Measurements from ENCODE around the gene NAB1.

NAB1 gene

GRCh38 chr2:190627448-190628412 lies 21.2 kb upstream of the NAB1 start:
- Histone ChIP-seq H3K36me3 (ENCODE audit: control insufficient read depth in 2 of 2, insufficient read depth in 1 of 2, low read length in 2 of 2) (no peaks in the 10 kb centered on the region), H3K4me3 (ENCODE audit: low read depth, low read length) (0 out of 2 replicates have a peak overlapping the region, but pooled peaks have one; percentile 9), H3K9me3 (ENCODE audit: control insufficient read depth, insufficient read depth, low read depth, low read length) (no peaks in the 10 kb centered on the region), H3K27ac (ENCODE audit: extremely low read depth, low read depth, low read length) (no peak overlapping the region), H3K4me1 (ENCODE audit: control insufficient read depth, insufficient read depth, low read length) (no peaks in the 10 kb centered on the region)
- POLR2A ChIA-PET, result no interaction called here
- CTCF ChIA-PET, result interaction anchor here (0.6 kb wide), 1 partner anchor 521 kb away, joined by 4 read pairs; no protein-coding TSS in a partner anchor
- TF ChIP-seq ZNF701 (tag by site-specific recombination; IDR thresholded peaks at IDR 0.05) (no peak), ZBTB20 (tag by site-specific recombination; IDR thresholded peaks at IDR 0.05) (no peak), ZNF114 (tag by site-specific recombination; IDR thresholded peaks at IDR 0.05) (no peak), SCRT2 (tag by site-specific recombination; IDR thresholded peaks at IDR 0.05) (peak; percentile 41; the same call in 1 of the 2 replicates), ZIC2 (tag by site-specific recombination; IDR thresholded peaks at IDR 0.05) (peak; percentile 31; the same call in 1 of the 2 replicates), ZNF24 (tag by site-specific recombination; IDR thresholded peaks at IDR 0.05) (no peak), GLI4 (tag by site-specific recombination; IDR thresholded peaks at IDR 0.05) (no peak), ZNF544 (tag by site-specific recombination; IDR thresholded peaks at IDR 0.05) (no peak), GLIS1 (tag by site-specific recombination; IDR thresholded peaks at IDR 0.05) (peak; percentile 68), GLIS2 (tag by site-specific recombination; IDR thresholded peaks at IDR 0.05) (0 out of 2 replicates have a peak, but pooled peaks have one; percentile 37), ZNF37A (tag by site-specific recombination; IDR thresholded peaks at IDR 0.05) (no peak), ZNF473 (tag by site-specific recombination; IDR thresholded peaks at IDR 0.05) (no peak), ZNF692 (tag by site-specific recombination; IDR thresholded peaks at IDR 0.05) (no peak), EGR2 (tag by site-specific recombination; IDR thresholded peaks at IDR 0.05; ENCODE audit: low read depth) (peak; percentile 50), ZNF571 (tag by site-specific recombination; IDR thresholded peaks at IDR 0.05) (no peak), ZNF169 (tag by site-specific recombination; IDR thresholded peaks at IDR 0.05) (no peak), ZNF747 (tag by site-specific recombination; IDR thresholded peaks at IDR 0.05) (no peak), ZNF645 (tag by site-specific recombination; IDR thresholded peaks at IDR 0.05) (no peak), ZNF660 (tag by site-specific recombination; IDR thresholded peaks at IDR 0.05) (no peak), ZNF560 (tag by site-specific recombination; IDR thresholded peaks at IDR 0.05; ENCODE audit: borderline replicate concordance) (no peak), HOXA7 (CRISPR knock-in tag; IDR thresholded peaks at IDR 0.05; ENCODE audit: borderline replicate concordance) (no peak), ZNF341 (tag by site-specific recombination; IDR thresholded peaks at IDR 0.05; ENCODE audit: low read depth) (peak; percentile 75), ZBTB44 (tag by site-specific recombination; IDR thresholded peaks at IDR 0.05) (no peak), ZNF776 (tag by site-specific recombination; IDR thresholded peaks at IDR 0.05; ENCODE audit: borderline replicate concordance) (no peak), PRDM6 (tag by site-specific recombination; IDR thresholded peaks at IDR 0.05) (no peak), ZBTB26 (tag by site-specific recombination; optimal IDR thresholded peaks at IDR 0.05) (no peak), MYNN (tag by site-specific recombination; IDR thresholded peaks at IDR 0.05; ENCODE audit: borderline replicate concordance) (no peak), ZFHX2 (tag by site-specific recombination; conservative IDR thresholded peaks at IDR 0.05) (peak; percentile 65), FEZF1 (tag by site-specific recombination; IDR thresholded peaks at IDR 0.05) (no peak), HOXC10 (CRISPR knock-in tag; IDR thresholded peaks at IDR 0.05) (no peak), ZNF791 (tag by site-specific recombination; IDR thresholded peaks at IDR 0.05) (no peak), ZNF202 (tag by site-specific recombination; IDR thresholded peaks at IDR 0.05; ENCODE audit: borderline replicate concordance) (no peak)

Data from HEK293 (cell line).